HL-60 (cell line): ENCODE measurements around the gene REXO1.

Experiments
- DNase-seq, 2 experiments: peaks; one replicate each; pipeline ENCODE4 v3.0.0-alpha.2; 2010 to 2020; ENCODE audit warnings: low read depth in 1 of 2, low spot score in 1 of 2
- H3K27ac ChIP-seq: fragments of 250-450 bp; sonication (Bioruptor Pico); replicated peaks from 2 replicates; pipeline ENCODE4 v1.5.1; 2020; ENCODE audit warnings: mild to moderate bottlenecking, moderate library complexity
- H3K27me3 ChIP-seq: fragments of 250-450 bp; sonication (Bioruptor Pico); 2 replicates; pipeline ENCODE4 v1.5.1; 2021; ENCODE audit warnings: mild to moderate bottlenecking, moderate library complexity; ENCODE audit not compliant: insufficient read depth, poor library complexity, severe bottlenecking
- H3K4me3 ChIP-seq: replicated peaks from 2 replicates; pipeline ENCODE4 v1.5.1; 2011; ENCODE audit warnings: mild to moderate bottlenecking, control low read depth, low read length; ENCODE audit not compliant: insufficient read depth
- CTCF ChIP-seq: IDR thresholded peaks from one replicate; pipeline ENCODE4 v1.5.1; 2011; ENCODE audit warnings: low read length, control low read depth, inconsistent platforms; ENCODE audit not compliant: insufficient read depth
- GABPA ChIP-seq: IDR thresholded peaks from 2 replicates; pipeline ENCODE4 v1.6.1; 2012; ENCODE audit warnings: low read depth
- POLR2AphosphoS5 ChIP-seq: IDR thresholded peaks from 2 replicates; pipeline ENCODE4 v1.6.1; 2012; ENCODE audit warnings: low read depth
- REST ChIP-seq: IDR thresholded peaks from 2 replicates; pipeline ENCODE4 v1.6.1; 2012; ENCODE audit warnings: low read depth; ENCODE audit not compliant: insufficient replicate concordance
- SPI1 ChIP-seq: IDR thresholded peaks from 2 replicates; pipeline ENCODE4 v1.6.1; 2012; ENCODE audit warnings: low read depth, mild to moderate bottlenecking, borderline replicate concordance

The REXO1 gene

GRCh38 chr19:1884719-1885334 lies 36.5 kb upstream of the REXO1 start:
- H3K4me3 ChIP-seq: peak overlapping the region; percentile 93
- peak overlapping the region; percentile 77 for H3K27ac ChIP-seq
- no peaks in the 10 kb centered on the region for H3K27me3 ChIP-seq
- no peak for TF ChIP-seq SPI1
- TF ChIP-seq CTCF: no peak
- no peak for TF ChIP-seq GABPA
- TF ChIP-seq POLR2AphosphoS5: no peak
- no peak for TF ChIP-seq REST
- DNase-seq: no peak

GRCh38 chr19:1884291-1884718 lies 36.0 kb upstream of the REXO1 start:
- H3K27me3 ChIP-seq: no peaks in the 10 kb centered on the region
- DNase-seq: no peak
- peak overlapping the region; percentile 77 for H3K27ac ChIP-seq
- TF ChIP-seq GABPA: no peak
- TF ChIP-seq REST: no peak
- TF ChIP-seq POLR2AphosphoS5: no peak
- no peak for TF ChIP-seq SPI1
- TF ChIP-seq CTCF: no peak
- H3K4me3 ChIP-seq: peak overlapping the region; percentile 93

GRCh38 chr19:1883784-1884183 lies 35.5 kb upstream of the REXO1 start:
- Histone ChIP-seq H3K27ac (peak overlapping the region; percentile 77), H3K27me3 (no peaks in the 10 kb centered on the region), H3K4me3 (peak overlapping the region; percentile 93)
- DNase-seq: peak in 1 of 2 experiments; percentile 55
- TF ChIP-seq SPI1: no peak
- no peak for TF ChIP-seq POLR2AphosphoS5
- no peak for TF ChIP-seq REST
- no peak for TF ChIP-seq CTCF
- TF ChIP-seq GABPA: no peak
